ENCODE measurements around the gene GDNF.
"Not testable (repeated sequence)": the region's sequence is repeated elsewhere in the genome, so short reads cannot be mapped to it uniquely, and the experiment has no call there.

Gene GDNF

DNA sequence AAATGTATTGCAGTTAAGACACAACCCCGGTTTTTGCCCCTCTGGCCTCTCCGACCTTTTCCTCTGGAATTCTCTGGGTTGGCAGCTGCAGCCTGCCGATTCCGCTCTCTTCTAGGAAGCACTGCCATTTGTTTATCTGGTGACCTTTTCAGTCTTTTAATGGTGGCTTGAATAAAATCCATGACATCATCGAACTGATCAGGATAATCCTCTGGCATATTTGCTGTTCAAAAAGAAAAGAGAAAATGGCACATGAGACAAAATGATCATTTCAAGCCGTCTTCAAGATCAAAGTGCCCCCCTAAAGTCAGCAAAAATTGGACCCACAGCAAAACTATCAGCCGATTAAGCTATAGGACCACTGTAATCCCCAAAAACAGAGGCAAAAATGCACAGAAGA, 23.9 kb downstream of the GDNF start:
- no peak for DNase-seq

DNA sequence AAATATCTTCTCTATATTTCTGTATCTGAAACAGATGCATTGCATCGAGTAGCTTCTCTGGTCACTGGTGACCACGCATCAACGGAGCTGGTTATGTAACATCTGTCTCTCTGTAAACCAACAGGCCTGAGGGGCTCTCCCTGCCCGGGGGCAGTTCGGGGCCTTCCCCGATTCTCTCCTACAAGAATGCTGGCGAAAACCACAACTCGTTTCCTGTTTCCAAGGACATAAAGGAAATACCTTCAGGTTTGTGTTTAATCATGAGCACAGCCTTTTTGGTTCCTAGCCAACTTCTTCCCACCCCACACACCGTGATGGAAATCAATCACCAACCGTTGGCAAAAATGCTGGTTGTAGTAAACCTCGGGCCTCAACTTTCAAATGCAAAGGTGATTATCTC, 25.1 kb downstream of the GDNF start:
- DNase-seq: no peak

DNA sequence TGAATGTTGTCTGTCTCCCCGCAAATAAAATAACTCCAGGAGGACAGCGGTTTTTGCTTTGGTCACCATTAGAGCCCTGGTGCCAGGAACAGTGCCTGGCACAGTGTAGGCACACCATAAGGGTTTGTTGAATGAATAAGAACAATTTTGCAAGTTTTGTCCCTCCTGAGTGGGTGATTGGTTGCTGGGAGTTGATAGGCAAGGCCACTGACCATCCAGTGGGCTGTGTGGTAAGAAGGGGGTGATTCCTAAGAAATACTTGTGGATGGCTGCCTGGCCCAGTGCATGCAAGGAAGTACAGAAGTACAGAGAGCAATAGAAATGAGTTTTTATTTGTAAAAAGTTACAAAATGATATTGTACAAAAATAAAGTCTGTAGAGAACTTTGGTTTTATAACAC, 27.5 kb downstream of the GDNF start:
- no peak for DNase-seq

GRCh38 chr5:37811866-37812265, 28.0 kb downstream of the GDNF start:
- DNase-seq: no peak

DNA sequence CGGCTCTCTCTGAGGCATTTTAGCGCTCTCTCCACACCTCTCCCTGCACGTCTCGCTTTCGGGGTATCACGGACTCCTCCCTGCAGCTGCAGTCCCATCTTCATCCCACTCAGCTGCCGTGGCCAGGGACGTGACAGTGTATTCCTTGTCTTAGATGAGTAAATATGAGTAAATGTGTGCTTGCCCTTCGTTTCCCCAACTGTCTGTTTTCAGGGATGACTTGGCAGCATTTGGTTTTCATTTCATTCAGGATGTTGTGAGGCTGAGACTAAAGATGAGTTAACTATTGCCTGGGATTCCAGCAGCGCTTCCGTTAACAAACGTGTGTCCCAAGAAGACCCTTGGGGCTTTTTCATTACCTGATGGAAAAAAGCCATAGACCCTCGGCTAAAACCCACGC, 29.5 kb downstream of the GDNF start:
- no peak for DNase-seq

DNA sequence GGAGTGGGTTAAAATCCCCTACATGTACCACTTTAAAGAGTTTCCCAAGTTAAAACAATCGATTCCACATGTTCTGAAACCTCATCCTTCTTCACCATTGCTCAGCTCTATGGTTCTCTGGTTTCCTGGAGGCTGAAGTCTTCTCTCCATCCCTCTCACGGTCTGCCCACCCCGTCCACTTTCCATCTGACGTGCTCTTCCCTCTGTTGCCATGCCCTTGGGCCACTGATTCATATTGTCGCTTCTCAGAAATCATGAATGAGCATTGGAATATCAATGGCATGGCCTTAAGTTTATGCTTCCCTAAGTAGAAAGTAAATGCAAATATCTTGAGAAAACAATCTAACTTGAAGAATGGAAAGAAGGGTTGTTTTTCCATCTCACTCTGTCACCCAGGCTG, 30.9 kb downstream of the GDNF start:
- no peak for DNase-seq

DNA sequence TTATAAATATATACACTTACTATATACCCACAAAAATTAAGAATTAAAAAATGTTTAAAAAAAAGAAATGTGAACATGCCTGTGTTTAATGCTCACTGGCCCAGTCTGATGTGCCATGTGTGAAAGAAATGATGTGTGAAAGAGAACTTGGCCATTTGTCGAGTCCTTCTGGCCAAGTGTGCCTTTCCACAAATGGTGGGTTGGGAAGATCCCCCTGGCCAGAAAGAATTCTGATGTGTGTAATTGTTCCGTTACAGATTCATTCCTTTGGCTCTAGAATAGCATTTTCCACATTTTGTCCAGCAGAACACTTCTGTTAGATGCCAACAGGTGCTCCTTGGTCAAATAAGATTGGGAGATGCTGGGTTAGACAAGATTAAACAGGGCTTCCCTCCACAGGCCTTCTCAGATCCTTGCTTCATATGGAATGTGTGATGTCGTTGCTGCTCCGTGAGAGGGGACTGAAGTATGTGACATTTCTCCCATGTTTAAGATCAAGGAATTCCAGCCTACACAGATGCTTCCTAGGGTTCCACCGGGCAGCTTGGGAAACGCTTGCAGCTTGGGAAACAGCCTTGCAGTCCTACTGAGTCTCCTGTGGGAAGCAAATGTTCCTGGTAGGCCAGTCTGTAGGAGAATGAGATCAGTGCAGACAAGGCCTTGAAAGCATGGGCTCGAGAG, 32.1 kb downstream of the GDNF start:
- DNase-seq: no peak

- no peak for DNase-seq
Measured at GRCh38 chr5:37807015-37807414, 32.8 kb downstream of the GDNF start.

DNA sequence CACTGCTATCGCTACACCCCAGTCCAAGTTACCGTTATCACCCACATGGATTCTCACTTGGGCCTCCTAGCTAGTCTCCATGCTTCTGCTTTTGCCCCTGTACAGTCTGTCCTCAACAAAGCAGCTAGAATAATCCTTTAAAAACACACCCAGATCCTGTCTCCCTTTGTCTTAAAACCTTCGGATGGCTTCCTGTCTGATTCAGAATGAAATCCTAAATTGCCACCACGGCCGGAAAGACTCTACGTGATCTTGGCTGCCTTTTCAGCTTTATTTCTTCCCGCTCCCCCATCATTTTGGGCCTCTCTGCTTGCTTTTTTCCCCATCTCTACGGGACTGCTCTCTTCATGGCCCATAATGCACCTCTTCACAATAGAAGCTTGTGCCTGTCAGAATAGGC, 33.4 kb downstream of the GDNF start:
- DNase-seq: no peak

DNA sequence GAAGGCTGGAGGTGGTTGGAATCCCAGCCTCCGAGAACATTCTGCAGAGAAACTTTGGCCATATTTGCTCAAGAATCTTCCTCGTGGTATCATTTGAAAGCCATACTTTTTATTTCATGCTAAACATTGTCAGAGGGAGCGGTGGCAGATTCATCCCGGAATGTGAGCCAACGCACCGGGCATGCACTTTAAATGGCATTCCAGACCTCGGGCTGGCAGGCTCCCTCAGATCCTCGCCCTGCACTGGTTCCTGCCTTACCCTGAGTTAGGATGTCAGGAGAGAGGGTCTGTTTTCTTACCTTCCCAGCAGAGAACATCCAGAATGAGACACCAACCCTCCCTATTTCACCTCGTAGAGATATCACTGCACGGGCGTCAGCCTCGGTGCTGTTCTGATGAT, 33.8 kb downstream of the GDNF start:
- DNase-seq: no peak

GRCh38 chr5:37804401-37804800, 35.4 kb downstream of the GDNF start:
- DNase-seq: no peak

GRCh38 chr5:37803487-37803886, 36.4 kb downstream of the GDNF start:
- no peak for DNase-seq

DNA sequence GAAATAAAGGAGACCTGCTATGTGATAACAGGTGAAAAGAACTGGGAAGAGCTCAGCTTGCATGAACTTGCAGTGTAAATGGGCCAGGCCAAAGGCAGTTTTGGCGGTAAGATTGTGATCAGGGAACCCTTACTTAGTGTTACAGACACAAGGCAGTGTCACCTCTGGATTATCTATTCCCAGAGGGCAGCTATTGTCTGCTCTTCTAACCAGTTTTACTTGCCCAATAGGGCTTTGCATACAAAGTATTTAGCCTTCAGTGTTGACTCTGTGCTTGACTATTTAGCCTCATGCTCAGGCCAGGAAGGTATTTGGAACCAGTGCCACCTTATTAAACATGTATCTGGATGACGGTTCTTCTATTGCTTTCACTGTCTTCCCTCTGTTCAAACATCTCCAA, 38.3 kb downstream of the GDNF start:
- no peak for DNase-seq

GRCh38 chr5:37799865-37800421, 39.9 kb downstream of the GDNF start:
- no peak for DNase-seq

- not testable (repeated sequence) for DNase-seq
Measured at GRCh38 chr5:37796435-37796834, 43.4 kb downstream of the GDNF start.

- not testable (repeated sequence) for DNase-seq
Measured at GRCh38 chr5:37795292-37795691, 44.5 kb downstream of the GDNF start.

GRCh38 chr5:37792975-37793631, 46.7 kb downstream of the GDNF start:
- DNase-seq: no peak

DNA sequence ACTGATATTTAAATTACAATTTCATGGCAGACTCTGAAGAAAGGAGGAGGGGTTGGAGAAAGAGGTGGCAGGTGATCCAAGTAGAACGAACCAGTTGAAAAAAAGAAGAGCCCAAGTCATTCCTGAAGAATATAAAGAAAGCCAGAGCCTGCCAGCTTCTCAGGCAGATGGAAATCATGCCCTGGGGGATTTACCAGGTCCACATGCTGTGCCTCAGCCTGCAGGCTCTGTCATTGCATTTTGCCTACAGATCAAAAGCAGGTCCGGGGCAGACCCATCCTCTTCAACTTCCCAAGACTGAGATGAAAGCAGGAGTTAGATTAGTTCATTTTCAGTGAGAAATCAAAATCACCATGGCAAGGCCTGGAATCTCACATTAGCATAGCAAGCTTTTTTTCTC, 48.5 kb downstream of the GDNF start:
- DNase-seq: no peak

DNA sequence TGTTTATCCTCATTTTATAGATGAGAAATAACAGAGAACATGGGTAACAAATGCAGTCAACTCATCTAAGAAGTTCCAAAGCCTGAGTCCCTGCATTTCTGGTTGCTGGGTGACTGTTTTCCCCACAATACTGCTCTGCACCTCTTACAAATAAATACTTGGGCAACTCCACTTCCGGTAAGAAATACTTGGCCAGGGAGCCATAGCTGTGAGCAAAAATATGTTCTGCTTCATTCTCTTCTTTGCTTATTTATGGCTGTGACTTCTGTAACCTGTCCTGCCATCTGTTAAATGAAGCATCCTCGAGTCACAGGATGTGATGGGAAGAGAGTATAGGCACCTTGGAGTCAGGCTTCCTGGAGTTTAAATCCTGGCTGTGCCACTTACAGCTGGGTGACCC, 49.9 kb downstream of the GDNF start:
- DNase-seq: no peak

GRCh38 chr5:37787742-37788141, 52.1 kb downstream of the GDNF start:
- DNase-seq: no peak

GRCh38 chr5:37786862-37787519, 52.9 kb downstream of the GDNF start:
- no peak for DNase-seq

DNA sequence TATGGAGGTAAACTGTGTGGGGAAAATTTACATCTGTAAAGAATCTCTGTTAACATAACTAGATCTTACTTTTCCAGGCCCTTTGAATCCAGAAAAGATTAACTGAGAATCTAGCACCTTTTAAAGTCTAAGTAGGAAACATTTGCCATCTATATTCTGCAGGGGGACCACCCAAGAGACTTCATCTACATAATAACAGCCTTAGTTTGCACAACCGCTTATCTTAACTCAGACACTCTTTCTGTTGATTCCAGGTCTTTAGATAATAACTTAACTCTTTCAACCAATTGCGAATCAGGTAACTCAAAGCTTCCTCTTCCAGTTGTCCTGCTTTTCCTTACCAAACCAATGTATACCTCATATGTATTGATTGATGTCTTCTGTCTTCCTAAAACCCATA, 53.4 kb downstream of the GDNF start:
- no peak for DNase-seq

DNA sequence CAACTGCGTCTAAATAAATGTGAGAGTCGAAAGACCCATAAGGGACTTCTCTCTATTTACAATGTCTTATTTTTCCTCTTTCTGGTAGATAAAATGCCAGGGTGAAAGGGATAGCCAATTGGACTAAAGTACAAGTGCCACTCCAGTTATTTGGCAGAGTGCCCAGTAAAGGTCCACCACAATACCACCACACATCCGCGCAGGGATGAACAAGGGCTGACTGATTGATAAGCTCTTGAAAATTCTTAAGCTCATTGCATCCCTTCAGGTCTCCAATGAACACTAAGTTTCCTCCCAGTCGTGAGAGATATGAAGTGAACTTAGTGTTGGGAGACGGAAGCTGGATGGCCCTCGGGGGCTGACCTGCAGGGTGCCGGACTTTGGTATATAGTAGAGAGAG, 58.4 kb downstream of the GDNF start:
- not testable (repeated sequence) for DNase-seq
